ENCODE data around the gene ROR1. TPM values are rescaled to one million over a fixed set of nuclear protein-coding genes. Genes with fewer than 3 reads are reported as not detected.
A peak's percentile ranks its signal among the peaks of the same experiment; 100 is the strongest.

Gene ROR1
- total and polyA plus RNA-seq, 7 donors, result 0.13 to 2.8 (median 1.2) TPM

DNA sequence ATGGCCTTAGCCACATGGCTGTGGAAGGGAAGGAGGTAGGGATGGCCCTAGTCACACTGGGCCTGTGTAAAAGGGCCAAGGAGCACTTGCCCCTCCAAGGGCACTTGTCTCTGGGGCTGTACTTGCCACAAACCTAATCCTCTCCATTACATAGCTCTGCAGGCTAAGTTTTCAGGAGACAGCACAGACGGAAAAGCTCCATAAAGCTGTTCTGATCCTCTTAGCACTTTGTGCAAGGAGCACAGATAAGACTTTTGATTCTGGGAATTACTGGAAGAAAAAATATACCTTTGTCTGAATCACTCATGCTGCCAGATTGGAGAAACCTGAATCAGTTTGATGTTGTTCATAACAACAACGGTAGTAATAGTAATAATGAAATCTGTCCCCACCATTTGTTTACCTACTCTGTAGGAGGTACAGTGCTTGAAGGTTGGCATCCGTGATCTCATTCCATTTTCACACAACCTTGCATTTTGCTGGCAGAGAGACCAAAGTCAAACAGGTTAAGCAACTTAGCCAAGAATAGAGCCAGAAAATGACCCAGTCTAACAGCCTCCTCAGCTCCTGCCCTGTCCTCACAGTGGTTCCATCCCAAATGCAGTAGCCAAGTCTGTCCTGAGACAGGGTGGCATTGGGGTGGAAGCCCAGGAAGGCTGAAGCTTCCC is 207.1 kb downstream of the ROR1 start:
- WGBS, 3 donors, result 81 to 84% (median 83%) methylated on average over 3 of the region's 3 CpGs
- H3K36me3 ChIP-seq (ENCODE audit: insufficient read depth in 1 of 2, low read depth in 1 of 2), result no peaks in the 10 kb centered on the region
- H3K27me3 ChIP-seq (ENCODE audit: insufficient read depth in 3 of 3, low read length in 2 of 3), result no peaks in the 10 kb centered on the region
- no peak overlapping the region for H3K27ac ChIP-seq
- TF ChIP-seq, protein P1, sequence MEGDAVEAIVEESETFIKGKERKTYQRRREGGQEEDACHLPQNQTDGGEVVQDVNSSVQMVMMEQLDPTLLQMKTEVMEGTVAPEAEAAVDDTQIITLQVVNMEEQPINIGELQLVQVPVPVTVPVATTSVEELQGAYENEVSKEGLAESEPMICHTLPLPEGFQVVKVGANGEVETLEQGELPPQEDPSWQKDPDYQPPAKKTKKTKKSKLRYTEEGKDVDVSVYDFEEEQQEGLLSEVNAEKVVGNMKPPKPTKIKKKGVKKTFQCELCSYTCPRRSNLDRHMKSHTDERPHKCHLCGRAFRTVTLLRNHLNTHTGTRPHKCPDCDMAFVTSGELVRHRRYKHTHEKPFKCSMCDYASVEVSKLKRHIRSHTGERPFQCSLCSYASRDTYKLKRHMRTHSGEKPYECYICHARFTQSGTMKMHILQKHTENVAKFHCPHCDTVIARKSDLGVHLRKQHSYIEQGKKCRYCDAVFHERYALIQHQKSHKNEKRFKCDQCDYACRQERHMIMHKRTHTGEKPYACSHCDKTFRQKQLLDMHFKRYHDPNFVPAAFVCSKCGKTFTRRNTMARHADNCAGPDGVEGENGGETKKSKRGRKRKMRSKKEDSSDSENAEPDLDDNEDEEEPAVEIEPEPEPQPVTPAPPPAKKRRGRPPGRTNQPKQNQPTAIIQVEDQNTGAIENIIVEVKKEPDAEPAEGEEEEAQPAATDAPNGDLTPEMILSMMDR (IDR thresholded peaks at IDR 0.05), result no peak
- no peak for DNase-seq
- intact Hi-C loops (cut with DNase I), result no loop called here
- no peak overlapping the region for H3K4me3 ChIP-seq
- H3K4me1 ChIP-seq, result no peaks in the 10 kb centered on the region
- no peaks in the 10 kb centered on the region for H3K9me3 ChIP-seq
- ATAC-seq, result peak; percentile 26 to 66 (median 32)

DNA sequence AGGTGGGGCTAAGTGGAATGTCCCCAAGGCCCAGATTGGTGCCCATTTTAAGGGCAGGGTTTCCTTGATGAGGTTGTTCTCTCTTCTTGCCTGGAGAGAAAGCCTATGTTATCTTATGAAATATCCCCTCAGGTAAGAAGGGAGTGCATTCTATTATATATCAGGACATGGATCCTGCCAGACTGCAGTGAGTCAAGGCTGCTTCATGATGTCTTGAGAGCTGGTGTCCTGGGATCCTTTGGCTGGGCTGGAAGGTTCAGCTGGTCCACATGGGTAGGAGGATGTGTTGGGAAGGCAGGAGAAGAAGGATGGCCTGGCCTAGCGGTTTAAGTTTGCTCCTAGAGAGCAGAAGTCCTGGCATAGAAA is 207.6 kb downstream of the ROR1 start:
- intact Hi-C loops (cut with DNase I), result no loop called here
- H3K4me1 ChIP-seq, result no peaks in the 10 kb centered on the region
- TF ChIP-seq, protein P1 (IDR thresholded peaks at IDR 0.05), result no peak
- WGBS, 3 donors, result 30 to 84% (median 53%) methylated on average over 1 of the region's 1 CpG
- H3K9me3 ChIP-seq, result no peaks in the 10 kb centered on the region
- no peak overlapping the region for H3K4me3 ChIP-seq
- no peaks in the 10 kb centered on the region for H3K27me3 ChIP-seq (ENCODE audit: insufficient read depth in 3 of 3, low read length in 2 of 3)
- ATAC-seq (peak in 2 of 4 donors; percentile 23 to 29), DNase-seq (no peak)
- H3K27ac ChIP-seq, result no peak overlapping the region
- H3K36me3 ChIP-seq (ENCODE audit: insufficient read depth in 1 of 2, low read depth in 1 of 2), result no peaks in the 10 kb centered on the region

DNA sequence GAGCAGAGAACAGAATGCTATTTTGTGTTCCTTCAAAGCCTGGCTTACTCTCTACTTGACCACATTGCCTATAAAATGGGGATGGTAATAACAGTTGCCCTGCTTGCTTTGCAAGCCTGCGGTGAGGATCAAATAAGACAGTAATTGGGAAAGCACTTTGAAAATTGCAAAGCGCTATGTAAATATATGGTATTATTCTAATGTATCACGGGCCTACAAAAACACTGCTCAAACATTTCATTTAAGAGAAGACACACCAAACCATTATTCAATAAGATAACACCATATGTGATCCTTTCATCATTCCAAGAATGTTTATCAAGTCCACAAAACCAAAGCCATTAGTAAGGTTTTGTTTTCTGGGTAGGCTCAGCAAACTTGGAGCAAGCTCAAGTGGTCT is 208.4 kb downstream of the ROR1 start:
- H3K27me3 ChIP-seq (ENCODE audit: insufficient read depth in 3 of 3, low read length in 2 of 3), result no peaks in the 10 kb centered on the region
- no peak overlapping the region for H3K27ac ChIP-seq
- H3K4me3 ChIP-seq, result no peak overlapping the region
- TF ChIP-seq, protein P1 (IDR thresholded peaks at IDR 0.05), result no peak
- whole genome bisulfite sequencing, 3 donors, result 92 to 94% (median 94%) methylated on average over 3 of the region's 3 CpGs
- ATAC-seq (no peak), DNase-seq (no peak)
- no peaks in the 10 kb centered on the region for H3K36me3 ChIP-seq (ENCODE audit: insufficient read depth in 1 of 2, low read depth in 1 of 2)
- H3K4me1 ChIP-seq, result no peaks in the 10 kb centered on the region
- intact Hi-C loops (cut with DNase I), result no loop called here
- H3K9me3 ChIP-seq, result no peaks in the 10 kb centered on the region

DNA sequence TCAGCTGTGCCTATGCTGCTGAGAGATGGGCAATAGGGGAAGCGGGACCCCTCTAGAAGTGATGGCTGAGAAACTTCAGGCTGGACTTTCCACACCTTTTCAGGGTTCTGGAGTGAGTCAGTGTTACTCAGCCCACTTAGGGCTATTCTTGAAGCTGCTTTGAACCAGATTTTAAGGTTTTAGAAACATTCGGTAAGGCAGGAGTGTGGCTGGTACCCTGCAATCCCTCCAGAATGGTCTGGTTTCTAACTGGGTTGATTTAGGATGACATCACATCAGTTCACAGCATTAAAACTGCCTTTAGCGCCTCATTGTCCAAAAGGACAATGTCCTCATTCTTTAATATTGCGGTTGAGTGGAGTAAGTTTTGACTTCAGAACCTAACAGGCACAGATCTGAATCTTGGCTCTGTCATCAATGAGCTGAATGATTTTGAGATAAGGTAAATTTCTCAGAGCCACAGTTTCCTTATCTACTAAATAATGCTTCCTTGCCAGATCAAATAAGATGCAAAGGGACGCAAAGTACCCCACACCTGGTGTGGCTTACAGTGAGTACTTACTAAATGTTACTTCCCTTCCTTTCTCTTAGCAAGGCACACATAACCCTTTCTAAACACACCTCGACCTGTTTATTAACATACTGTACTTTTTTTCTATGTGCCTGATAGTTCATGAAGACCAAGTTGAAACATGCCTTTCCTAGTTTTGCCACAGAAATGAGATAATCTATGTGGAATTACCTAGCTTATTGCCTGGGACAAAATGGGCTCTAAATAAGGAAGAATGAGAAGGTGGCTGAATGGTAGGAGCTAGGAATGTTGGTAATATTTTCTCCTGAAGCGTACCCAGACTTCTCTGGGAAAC is 209.8 kb downstream of the ROR1 start:
- Histone ChIP-seq H3K27ac (no peak overlapping the region), H3K27me3 (ENCODE audit: insufficient read depth in 3 of 3, low read length in 2 of 3) (no peaks in the 10 kb centered on the region), H3K9me3 (no peaks in the 10 kb centered on the region), H3K4me3 (no peak overlapping the region), H3K36me3 (ENCODE audit: insufficient read depth in 1 of 2, low read depth in 1 of 2) (no peaks in the 10 kb centered on the region), H3K4me1 (no peaks in the 10 kb centered on the region)
- intact Hi-C loops (cut with DNase I), result no loop called here
- no peak for ATAC-seq
- WGBS, 3 donors, result 72 to 85% (median 73%) methylated on average over 7 of the region's 7 CpGs
- TF ChIP-seq, protein P1 (IDR thresholded peaks at IDR 0.05), result no peak
- DNase-seq, result no peak
